Epithelial cell of esophagus (primary cell): ENCODE results near the gene ZNF439.
A peak's percentile ranks its signal among the peaks of the same experiment; 100 is the strongest.
"Not testable (repeated sequence)": the region's sequence is repeated elsewhere in the genome, so short reads cannot be mapped to it uniquely, and the experiment has no call there.

Source experiments
- DNase-seq: peaks from one replicate; pipeline ENCODE4 v3.0.0; 2010; ENCODE audit warnings: low read depth
- H3K4me3 ChIP-seq: 2 replicates; pipeline ENCODE4 v1.5.1; 2011; ENCODE audit warnings: mild to moderate bottlenecking, low read length, control low read depth
- CTCF ChIP-seq: IDR thresholded peaks from 2 replicates; pipeline ENCODE4 v1.5.1; 2011; ENCODE audit warnings: low read depth, mild to moderate bottlenecking, low read length, control low read depth, inconsistent platforms; ENCODE audit not compliant: insufficient read depth; ENCODE audit errors: missing control alignments

Gene ZNF439

DNA sequence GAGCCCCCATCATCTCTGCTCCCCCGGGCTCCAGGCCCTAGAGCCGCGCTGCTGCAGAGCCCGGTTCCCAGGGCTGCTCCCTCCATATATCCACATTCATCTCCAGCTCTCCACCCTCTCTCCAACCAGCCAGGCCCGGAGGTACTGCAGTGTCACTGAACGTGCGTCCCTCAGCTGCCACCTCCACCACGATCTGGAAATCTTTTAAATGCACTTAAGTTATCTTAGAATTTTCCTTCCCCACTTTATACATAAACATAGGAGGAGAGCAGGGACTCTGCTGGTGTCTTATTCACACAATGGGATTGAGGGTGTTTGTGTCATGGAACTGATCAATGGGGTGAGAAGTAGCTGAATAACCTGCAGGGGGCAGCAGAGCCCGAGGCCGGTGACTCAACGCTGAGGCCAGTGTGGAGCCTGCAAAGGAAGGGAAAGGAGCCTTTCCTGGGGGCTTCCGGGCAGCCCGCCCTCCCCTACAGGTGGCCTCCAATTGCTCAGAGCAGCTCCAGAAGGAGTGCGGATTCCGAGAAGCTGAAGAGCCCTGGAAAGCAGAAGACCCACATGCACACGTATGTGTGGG lies 31.3 kb downstream of the ZNF439 start:
- H3K4me3 ChIP-seq, DNase-seq: not testable (repeated sequence)
- peak; percentile 5 for TF ChIP-seq CTCF

GRCh38 chr19:11880598-11880997 lies 32.1 kb downstream of the ZNF439 start:
- no peak overlapping the region for H3K4me3 ChIP-seq
- DNase-seq: no peak
- TF ChIP-seq CTCF: no peak

DNA sequence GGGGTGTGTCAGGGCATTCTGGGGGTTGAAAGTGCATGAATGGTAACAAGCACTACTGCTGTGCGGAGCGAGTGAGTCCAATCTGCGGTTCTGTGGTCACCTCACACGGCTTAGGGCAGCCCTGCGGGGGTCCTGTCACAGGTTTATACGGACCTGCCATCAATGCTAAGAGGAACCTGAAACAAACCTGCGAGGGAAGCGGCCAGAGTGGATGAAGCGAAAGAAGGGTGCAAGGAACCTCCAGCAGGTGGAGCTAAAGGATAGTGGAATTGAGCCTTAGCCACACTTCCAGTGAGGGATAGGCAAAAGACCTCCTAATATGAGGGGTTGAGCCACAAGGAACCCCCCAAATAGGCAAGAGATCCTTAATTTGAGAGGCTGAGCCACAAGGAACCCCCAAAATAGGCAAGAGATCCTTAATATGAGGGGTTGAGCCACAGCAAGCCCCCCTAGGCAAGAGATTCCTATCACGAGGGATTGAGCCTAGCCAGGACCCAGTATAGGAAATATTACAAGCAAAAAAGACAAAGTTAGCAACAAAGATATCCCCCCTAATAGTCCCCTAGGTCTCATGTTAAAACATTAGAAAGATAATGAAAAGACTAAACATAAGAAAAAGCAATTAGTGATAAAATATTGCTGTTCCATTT lies 32.8 kb downstream of the ZNF439 start:
- peak; percentile 59 for DNase-seq
- peak; percentile 74 for TF ChIP-seq CTCF
- H3K4me3 ChIP-seq: no peak overlapping the region

- no peak for TF ChIP-seq CTCF
- DNase-seq: no peak
- H3K4me3 ChIP-seq: no peak overlapping the region
These were observed 34.1 kb downstream of the ZNF439 start for GRCh38 chr19:11882606-11883005.

DNA sequence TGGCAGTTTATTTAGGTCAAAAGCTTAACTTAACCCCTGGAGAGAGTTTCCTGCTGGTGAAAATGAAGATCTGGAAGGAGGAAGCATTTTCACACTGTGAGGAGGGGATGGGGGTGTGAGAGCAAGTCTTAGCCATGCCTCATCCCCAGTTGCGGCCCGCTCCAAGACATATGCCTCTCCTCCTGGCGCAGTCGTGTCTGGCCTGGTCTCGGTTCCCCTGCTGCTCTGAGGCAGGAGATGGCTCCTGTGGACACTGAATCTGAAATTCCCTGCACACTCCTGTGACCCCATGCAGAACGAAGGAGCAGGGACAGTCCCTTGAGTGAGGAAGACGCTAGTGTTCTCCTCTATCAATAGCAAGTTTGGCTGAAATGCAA lies 38.7 kb downstream of the ZNF439 start:
- TF ChIP-seq CTCF: no peak
- no peak overlapping the region for H3K4me3 ChIP-seq
- no peak for DNase-seq

DNA sequence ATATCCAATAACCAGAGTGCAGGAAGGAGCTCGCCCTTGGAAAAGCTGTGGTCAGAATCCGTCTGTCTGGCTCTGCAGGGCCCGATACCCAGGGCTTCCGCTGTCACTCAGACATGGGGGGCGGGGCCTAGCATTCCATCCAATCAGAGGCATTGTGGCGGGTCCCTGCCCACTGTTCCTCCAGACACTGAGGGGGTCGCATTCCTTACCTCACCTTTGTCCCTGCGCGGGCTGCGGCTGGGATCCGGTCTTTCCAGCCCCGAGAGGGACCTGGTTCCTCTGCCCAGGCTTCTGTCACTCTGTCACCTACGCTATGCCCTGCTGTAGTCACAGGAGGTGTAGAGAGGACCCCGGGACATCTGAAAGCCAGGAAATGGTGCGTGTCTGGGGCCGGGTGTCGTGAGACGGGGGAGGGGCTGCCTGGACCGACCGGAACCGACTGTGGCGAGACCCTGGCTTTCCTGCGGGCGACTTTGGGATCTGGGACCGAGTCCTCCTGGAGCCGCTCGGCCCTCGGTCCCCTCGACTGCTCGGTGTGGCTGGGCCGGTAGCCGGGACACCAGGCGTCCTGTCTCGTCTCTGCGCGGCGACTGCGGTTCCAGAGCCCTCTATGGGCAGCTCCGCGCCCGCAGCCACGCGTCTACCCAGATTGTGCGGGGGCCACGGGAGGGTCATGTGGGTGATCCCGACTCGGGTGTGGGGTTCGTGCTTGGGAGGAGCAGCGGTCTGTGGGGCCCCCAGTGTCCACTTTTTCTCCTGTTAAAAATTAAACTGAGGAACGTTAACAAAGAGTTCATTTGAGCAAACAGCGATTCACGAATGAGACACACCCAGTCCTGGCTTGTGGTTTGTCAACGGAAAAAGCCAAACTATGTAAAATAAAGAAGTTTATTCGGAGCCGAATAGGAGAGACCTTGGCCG lies 39.3 kb downstream of the ZNF439 start, which contains the start of gene ZNF69:
ZNF69 (plus strand) TSS at position 172 of the 921 bp plus-strand sequence; CDS start at position 314, 142 bp downstream.
- H3K4me3 ChIP-seq: peak within 1 kb of the TSS; percentile 44

DNA sequence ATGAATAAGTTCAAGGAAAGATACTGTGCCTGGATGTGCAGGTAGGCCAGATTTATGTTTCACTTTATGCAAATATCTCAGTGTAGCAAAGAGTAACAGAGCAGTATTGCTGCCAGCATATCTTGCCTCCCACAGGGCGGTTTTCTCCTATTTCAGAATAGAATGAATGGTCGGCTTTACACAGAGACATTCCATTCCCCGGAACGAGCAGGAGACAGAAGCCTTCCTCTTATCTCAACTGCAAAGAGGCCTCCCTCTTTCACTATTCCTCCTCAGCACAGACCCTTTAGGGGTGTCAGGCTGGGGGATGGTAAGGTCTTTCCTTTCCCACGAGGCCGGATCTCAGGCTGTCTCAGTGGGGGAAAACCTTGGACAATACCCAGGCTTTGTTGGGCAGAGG lies 41.4 kb downstream of the ZNF439 start:
- DNase-seq, H3K4me3 ChIP-seq: not testable (repeated sequence)

More for the DNA sequence above, 39.3 kb downstream of the ZNF439 start, which contains the start of gene ZNF69:
- peak; percentile 30 for DNase-seq
- TF ChIP-seq CTCF: no peak
